Uterus (tissue), 2 donors: ENCODE data around the gene SPDYC.

ENCODE experiments used
- CTCF ChIP-seq, 4 experiments: fragments of 200-600 bp in 2 of 4; fragments of 450-650 bp in 2 of 4; sonication (generic) in 2 of 4; IDR thresholded peaks; one replicate each; pipeline ENCODE4 v1.5.1; 2016 to 2019; ENCODE audit warnings: antibody characterized with exemption in 4 of 4, mild to moderate bottlenecking in 2 of 4, moderate library complexity in 1 of 4
- POLR2A ChIP-seq, 2 donors: fragments of 450-650 bp; IDR thresholded peaks; one replicate each; pipeline ENCODE4 v1.6.1; 2016; ENCODE audit warnings: antibody characterized with exemption in 2 of 2, mild to moderate bottlenecking in 1 of 2, moderate library complexity in 1 of 2

- TF ChIP-seq CTCF (IDR thresholded peaks at IDR 0.05) (no peak), POLR2A (IDR thresholded peaks at IDR 0.05) (no peak)
Measured at GRCh38 chr11:65214212-65214845, 44.3 kb downstream of the SPDYC start.
